Smooth muscle cell (in vitro differentiated cells): ENCODE results near the gene LRTM1. TPM values are rescaled to one million over a fixed set of nuclear protein-coding genes. Genes with fewer than 3 reads are reported as not detected.

Experiments used
- DNase-seq: peaks from one replicate; lab custom pipeline; 2025; ENCODE audit not compliant: unreplicated experiment; lab: John Stamatoyannopoulos, UW
- H2AFZ ChIP-seq: fragments of 200-600 bp; sonication (generic); 2 replicates; pipeline ENCODE4 v1.6.0; 2016; ENCODE audit warnings: antibody characterized with exemption, low read depth, mild to moderate bottlenecking
- H3F3A ChIP-seq: fragments of 200-600 bp; sonication (generic); 2 replicates; pipeline ENCODE4 v1.6.0; 2017; ENCODE audit warnings: antibody characterized with exemption, low read depth
- H3K27ac ChIP-seq: fragments of 200-600 bp; sonication (generic); 2 replicates; pipeline ENCODE4 v1.5.1; 2016; ENCODE audit warnings: low read depth, mild to moderate bottlenecking
- H3K27me3 ChIP-seq: fragments of 200-600 bp; sonication (generic); 2 replicates; pipeline ENCODE4 v1.6.1; 2016; ENCODE audit warnings: low read depth, mild to moderate bottlenecking
- H3K36me3 ChIP-seq: fragments of 200-600 bp; sonication (generic); 2 replicates; pipeline ENCODE4 v1.5.1; 2016; ENCODE audit warnings: low read depth
- H3K4me1 ChIP-seq: fragments of 200-600 bp; sonication (generic); 2 replicates; pipeline ENCODE4 v1.5.1; 2016; ENCODE audit warnings: low read depth
- H3K4me2 ChIP-seq: fragments of 200-600 bp; sonication (generic); 2 replicates; pipeline ENCODE4 v1.6.0; 2016; ENCODE audit warnings: mild to moderate bottlenecking
- H3K4me3 ChIP-seq: fragments of 200-600 bp; sonication (generic); 2 replicates; pipeline ENCODE4 v1.5.1; 2016; ENCODE audit warnings: mild to moderate bottlenecking
- H3K79me2 ChIP-seq: fragments of 200-600 bp; sonication (generic); 2 replicates; pipeline ENCODE4 v1.6.0; 2016; ENCODE audit warnings: low read depth, mild to moderate bottlenecking
- H3K9ac ChIP-seq: fragments of 200-600 bp; sonication (generic); 2 replicates; pipeline ENCODE4 v1.6.0; 2016; ENCODE audit warnings: low read depth
- H3K9me3 ChIP-seq: fragments of 200-600 bp; sonication (generic); replicated peaks from 2 replicates; pipeline ENCODE4 v1.5.1; 2016; ENCODE audit warnings: low read depth
- H4K20me1 ChIP-seq: fragments of 200-600 bp; sonication (generic); 2 replicates; pipeline ENCODE4 v1.6.0; 2016; ENCODE audit warnings: low read depth
- CTCF ChIP-seq: fragments of 200-600 bp; sonication (generic); IDR thresholded peaks from 2 replicates; pipeline ENCODE4 v1.5.1; 2017; ENCODE audit warnings: borderline replicate concordance, mild to moderate bottlenecking, antibody characterized with exemption; ENCODE audit not compliant: insufficient read depth, poor library complexity, severe bottlenecking
- whole genome bisulfite sequencing: methylation state at CpG from one replicate; pipeline ENCODE4 v1.1.7; 2016; ENCODE audit warnings: low lambda C conversion rate; 5-methylcytosine and 5-hydroxymethylcytosine counted together
- polyA plus RNA-seq: library from polyadenylated mRNA; unstranded; fragments of >200 nt; fragmentation: Nextera tagmentation; extraction: Ambion mirVana; gene quantifications from 2 replicates; pipeline ENCODE4 v1.2.1, GENCODE V29; 2016
- total RNA-seq: library from RNA; depleted of rRNA; stranded (reverse); fragments of >200 nt; gene quantifications from 2 replicates; pipeline ENCODE4 v1.2.3, GENCODE V29; 2014

Gene LRTM1
- total and polyA plus RNA-seq, 2 experiments from 2014 or later: not detected

GRCh38 chr3:54909191-54909590 lies 18.7 kb downstream of the LRTM1 start:
- Histone ChIP-seq H3K27me3 (no peaks in the 10 kb centered on the region), H3K36me3 (no peaks in the 10 kb centered on the region)

GRCh38 chr3:54906763-54907162 lies 21.1 kb downstream of the LRTM1 start:
- Histone ChIP-seq H3K9me3 (no peaks in the 10 kb centered on the region), H3K79me2 (no peaks in the 10 kb centered on the region), H3K36me3 (no peaks in the 10 kb centered on the region), H3K27me3 (no peaks in the 10 kb centered on the region), H3F3A (no peaks in the 10 kb centered on the region), H3K27ac (no peak overlapping the region), H3K4me2 (no peak overlapping the region), H2AFZ (no peak overlapping the region), H3K4me1 (peaks cover 5% of the 10 kb centered on the region), H3K4me3 (no peak overlapping the region), H3K9ac (no peak overlapping the region), H4K20me1 (no peaks in the 10 kb centered on the region)
- TF ChIP-seq CTCF: no peak
- no peak for DNase-seq
- WGBS: 98% methylated on average over 2 of the region's 2 CpGs

More at GRCh38 chr3:54909191-54909590, 18.7 kb downstream of the LRTM1 start:
- Histone ChIP-seq H3K4me1 (peaks cover 5% of the 10 kb centered on the region), H3K4me2 (no peak overlapping the region), H3K27ac (no peak overlapping the region), H3K9me3 (no peaks in the 10 kb centered on the region), H3K9ac (no peak overlapping the region), H4K20me1 (no peaks in the 10 kb centered on the region), H3K4me3 (no peak overlapping the region), H3K79me2 (no peaks in the 10 kb centered on the region), H3F3A (no peaks in the 10 kb centered on the region), H2AFZ (no peak overlapping the region)
- 32% methylated on average over 2 of the region's 2 CpGs for WGBS
- no peak for DNase-seq
- TF ChIP-seq CTCF: no peak

GRCh38 chr3:54905920-54906319 lies 21.9 kb downstream of the LRTM1 start:
- no peaks in the 10 kb centered on the region for H4K20me1 ChIP-seq
- no peaks in the 10 kb centered on the region for H3K9me3 ChIP-seq
- 99% methylated on average over 3 of the region's 3 CpGs for WGBS
- no peaks in the 10 kb centered on the region for H3K79me2 ChIP-seq
- no peak overlapping the region for H3K4me3 ChIP-seq
- peaks cover 5% of the 10 kb centered on the region for H3K4me1 ChIP-seq
- TF ChIP-seq CTCF: no peak
- H3K27ac ChIP-seq: no peak overlapping the region
- H2AFZ ChIP-seq: no peak overlapping the region
- H3K4me2 ChIP-seq: no peak overlapping the region
- no peaks in the 10 kb centered on the region for H3F3A ChIP-seq
- DNase-seq: no peak
- H3K27me3 ChIP-seq: no peaks in the 10 kb centered on the region
- no peak overlapping the region for H3K9ac ChIP-seq
- no peaks in the 10 kb centered on the region for H3K36me3 ChIP-seq

GRCh38 chr3:54905261-54905888 lies 22.5 kb downstream of the LRTM1 start:
- H3K4me1 ChIP-seq: peaks cover 5% of the 10 kb centered on the region
- no peaks in the 10 kb centered on the region for H3K9me3 ChIP-seq
- no peaks in the 10 kb centered on the region for H3K27me3 ChIP-seq
- 82% methylated on average over 2 of the region's 2 CpGs for WGBS
- H3K36me3 ChIP-seq: no peaks in the 10 kb centered on the region
- H4K20me1 ChIP-seq: no peaks in the 10 kb centered on the region
- no peak overlapping the region for H2AFZ ChIP-seq
- H3F3A ChIP-seq: no peaks in the 10 kb centered on the region
- no peak overlapping the region for H3K27ac ChIP-seq
- DNase-seq: no peak
- no peaks in the 10 kb centered on the region for H3K79me2 ChIP-seq
- H3K9ac ChIP-seq: no peak overlapping the region
- TF ChIP-seq CTCF: no peak
- no peak overlapping the region for H3K4me3 ChIP-seq
- no peak overlapping the region for H3K4me2 ChIP-seq
